Neural cell (in vitro differentiated cells): Measurements from ENCODE around the gene TFE3.

Source experiments
- EP300 ChIP-seq: fragments of 450-650 bp; conservative IDR thresholded peaks from 2 replicates; pipeline ENCODE4 v1.6.1; 2014; ENCODE audit warnings: antibody characterized with exemption, mild to moderate bottlenecking, moderate library complexity; ENCODE audit not compliant: poor library complexity, severe bottlenecking
- RAD21 ChIP-seq: fragments of 450-650 bp; conservative IDR thresholded peaks from 2 replicates; pipeline ENCODE4 v1.6.1; 2014; ENCODE audit warnings: antibody characterized with exemption, mild to moderate bottlenecking, moderate library complexity
- REST ChIP-seq: IDR thresholded peaks from 2 replicates; pipeline ENCODE4 v1.6.1; 2012; ENCODE audit warnings: borderline replicate concordance

- TF ChIP-seq REST (no peak), EP300 (no peak), RAD21 (no peak)
These were observed 12.9 kb downstream of the TFE3 start for GRCh38 chrX:49030283-49030682.
